ENCODE data around the gene RTL10. TPM values are rescaled to one million over a fixed set of nuclear protein-coding genes. Genes with fewer than 3 reads are reported as not detected.

RTL10 gene
- total RNA-seq, 4 donors from 2014 or later, result 6.8 to 24.3 (median 17.7) TPM

GRCh38 chr22:19892257-19892879, 37.7 kb upstream of the RTL10 start:
- H3K27me3 ChIP-seq, result no peaks in the 10 kb centered on the region
- H3K4me3 ChIP-seq, result peak overlapping the region; percentile 1 to 2
- no peaks in the 10 kb centered on the region for H3K9me3 ChIP-seq
- peak overlapping the region; percentile 75 to 82 for H3K27ac ChIP-seq
- no peaks in the 10 kb centered on the region for H3K36me3 ChIP-seq
- no peak for TF ChIP-seq CTCF (IDR thresholded peaks at IDR 0.05)
- TF ChIP-seq POLR2A (IDR thresholded peaks at IDR 0.05), result no peak
- intact Hi-C loops (cut with DNase I; ENCODE audit: low total_unique reads), result no loop called here
- peaks cover 10 to 11% of the 10 kb centered on the region in 2 donors for H3K4me1 ChIP-seq
- peak; percentile 47 to 57 for DNase-seq

- no peaks in the 10 kb centered on the region for H3K27me3 ChIP-seq
- TF ChIP-seq POLR2A (IDR thresholded peaks at IDR 0.05), result no peak
- TF ChIP-seq CTCF (IDR thresholded peaks at IDR 0.05), result no peak
- H3K9me3 ChIP-seq, result no peaks in the 10 kb centered on the region
- no peaks in the 10 kb centered on the region for H3K36me3 ChIP-seq
- intact Hi-C loops (cut with DNase I; ENCODE audit: low total_unique reads), result no loop called here
- peak; percentile 35 to 63 for DNase-seq
- peaks cover 10 to 11% of the 10 kb centered on the region in 2 donors for H3K4me1 ChIP-seq
- peak overlapping the region; percentile 1 to 2 for H3K4me3 ChIP-seq
- peak overlapping the region; percentile 75 to 82 for H3K27ac ChIP-seq
These were observed 36.9 kb upstream of the RTL10 start for GRCh38 chr22:19891317-19892256.

- Histone ChIP-seq H3K27ac (peak overlapping the region; percentile 40 to 82), H3K9me3 (no peaks in the 10 kb centered on the region), H3K27me3 (no peaks in the 10 kb centered on the region), H3K36me3 (no peaks in the 10 kb centered on the region), H3K4me1 (peaks cover 10 to 11% of the 10 kb centered on the region in 2 donors), H3K4me3 (no peak overlapping the region)
- TF ChIP-seq POLR2A (IDR thresholded peaks at IDR 0.05) (no peak), CTCF (IDR thresholded peaks at IDR 0.05) (no peak)
- intact Hi-C loops (cut with DNase I; ENCODE audit: low total_unique reads), result no loop called here
- no peak for DNase-seq
These were observed 36.0 kb upstream of the RTL10 start for GRCh38 chr22:19890502-19891316.

GRCh38 chr22:19889951-19890350, 35.3 kb upstream of the RTL10 start:
- H3K36me3 ChIP-seq, result no peaks in the 10 kb centered on the region
- H3K27ac ChIP-seq, result no peak overlapping the region
- intact Hi-C loops (cut with DNase I; ENCODE audit: low total_unique reads), result no loop called here
- no peaks in the 10 kb centered on the region for H3K9me3 ChIP-seq
- H3K27me3 ChIP-seq, result no peaks in the 10 kb centered on the region
- no peak for TF ChIP-seq POLR2A (IDR thresholded peaks at IDR 0.05)
- TF ChIP-seq CTCF (IDR thresholded peaks at IDR 0.05), result no peak
- DNase-seq, result no peak
- H3K4me1 ChIP-seq, result peaks cover 10 to 11% of the 10 kb centered on the region in 2 donors
- no peak overlapping the region for H3K4me3 ChIP-seq
